HG03457 (cell line): ENCODE results near the gene JMJD6.
"Not testable (repeated sequence)": the region's sequence is repeated elsewhere in the genome, so short reads cannot be mapped to it uniquely, and the experiment has no call there.

ENCODE experiments used
- ATAC-seq: cut with Tn5 transposase; IDR thresholded peaks from one replicate; pipeline ENCODE4 v1.9.1; 2021; ENCODE audit warnings: moderate number of reproducible peaks; ENCODE audit not compliant: unreplicated experiment

Gene JMJD6

GRCh38 chr17:76726231-76726775, at the start of gene JMJD6:
JMJD6 (minus strand) TSS chr17:76726606; CDS start chr17:76726475, 131 bp downstream.
- peak; percentile 49 for ATAC-seq

- no peak for ATAC-seq
Observed at GRCh38 chr17:76775021-76775600, 48.7 kb upstream of the JMJD6 start.

- no peak for ATAC-seq
Observed at GRCh38 chr17:76772842-76773525, 46.6 kb upstream of the JMJD6 start.

- ATAC-seq, result no peak
Observed at GRCh38 chr17:76758570-76758969, 32.2 kb upstream of the JMJD6 start.

- no peak for ATAC-seq
Observed at GRCh38 chr17:76757256-76757655, 30.9 kb upstream of the JMJD6 start.

GRCh38 chr17:76755285-76755684, 28.9 kb upstream of the JMJD6 start:
- no peak for ATAC-seq

- no peak for ATAC-seq
Observed at GRCh38 chr17:76753061-76753961, 26.9 kb upstream of the JMJD6 start.

GRCh38 chr17:76752006-76752405, 25.6 kb upstream of the JMJD6 start:
- ATAC-seq, result no peak

- ATAC-seq, result no peak
Observed at GRCh38 chr17:76751416-76751993, 25.1 kb upstream of the JMJD6 start.

GRCh38 chr17:76748657-76749056, 22.3 kb upstream of the JMJD6 start:
- no peak for ATAC-seq

- no peak for ATAC-seq
Observed at GRCh38 chr17:76747716-76748363, 21.4 kb upstream of the JMJD6 start.

GRCh38 chr17:76745785-76746184, 19.4 kb upstream of the JMJD6 start:
- ATAC-seq, result not testable (repeated sequence)

- no peak for ATAC-seq
Observed at GRCh38 chr17:76744747-76745146, 18.3 kb upstream of the JMJD6 start.

GRCh38 chr17:76742958-76743357, 16.6 kb upstream of the JMJD6 start:
- ATAC-seq, result no peak

GRCh38 chr17:76740329-76741118, 14.1 kb upstream of the JMJD6 start:
- ATAC-seq, result no peak

GRCh38 chr17:76739568-76740115, 13.2 kb upstream of the JMJD6 start:
- ATAC-seq, result not testable (repeated sequence)

GRCh38 chr17:76738468-76738850, 12.1 kb upstream of the JMJD6 start:
- no peak for ATAC-seq

- peak; percentile 42 for ATAC-seq
Observed at GRCh38 chr17:76737676-76738467, 11.5 kb upstream of the JMJD6 start, which contains the start of gene MFSD11. MFSD11 (plus strand) TSS chr17:76738119; CDS start chr17:76738353, 234 bp downstream.
